CD4-positive, alpha-beta T cell treated with Interleukin-1 beta for 1 hour (primary cell): ENCODE data around the gene ATF7.
"Not testable (repeated sequence)": the region's sequence is repeated elsewhere in the genome, so short reads cannot be mapped to it uniquely, and the experiment has no call there.

Experiments used
- DNase-seq, 2 donors: peaks; one replicate each; pipeline ENCODE4 v3.0.0-alpha.2; 2020 to 2022

ATF7 gene

GRCh38 chr12:53594897-53595615, 31.1 kb downstream of the ATF7 start:
- no peak for DNase-seq

GRCh38 chr12:53593707-53594106, 32.5 kb downstream of the ATF7 start:
- no peak for DNase-seq

GRCh38 chr12:53593031-53593430, 33.2 kb downstream of the ATF7 start:
- DNase-seq, result no peak

- no peak for DNase-seq
These were observed 33.8 kb downstream of the ATF7 start for GRCh38 chr12:53592426-53592825.

- DNase-seq, result no peak
These were observed 34.6 kb downstream of the ATF7 start for GRCh38 chr12:53591301-53592206.

GRCh38 chr12:53590652-53591051, 35.5 kb downstream of the ATF7 start:
- no peak for DNase-seq

GRCh38 chr12:53589915-53590314, 36.3 kb downstream of the ATF7 start:
- no peak for DNase-seq

GRCh38 chr12:53589423-53589822, 36.8 kb downstream of the ATF7 start:
- no peak for DNase-seq

- DNase-seq, result no peak
These were observed 38.1 kb downstream of the ATF7 start for GRCh38 chr12:53588123-53588522.

- no peak for DNase-seq
These were observed 39.4 kb downstream of the ATF7 start for GRCh38 chr12:53586745-53587144.

GRCh38 chr12:53585448-53586125, 40.6 kb downstream of the ATF7 start:
- no peak for DNase-seq

- DNase-seq, result peak in 1 of 2 donors; percentile 14
These were observed 46.6 kb downstream of the ATF7 start for GRCh38 chr12:53579545-53579955.

GRCh38 chr12:53578783-53579182, 47.4 kb downstream of the ATF7 start:
- no peak for DNase-seq

- DNase-seq, result no peak
These were observed 48.2 kb downstream of the ATF7 start for GRCh38 chr12:53577941-53578352.

GRCh38 chr12:53575502-53576249, 50.5 kb downstream of the ATF7 start:
- peak; percentile 4 to 53 for DNase-seq

- DNase-seq, result no peak
These were observed 53.9 kb downstream of the ATF7 start for GRCh38 chr12:53572134-53572758.

- no peak for DNase-seq
These were observed 54.9 kb downstream of the ATF7 start for GRCh38 chr12:53571295-53571694.

GRCh38 chr12:53568809-53569557, 57.2 kb downstream of the ATF7 start:
- no peak for DNase-seq

GRCh38 chr12:53567961-53568808, 58.0 kb downstream of the ATF7 start:
- no peak for DNase-seq

GRCh38 chr12:53565376-53565775, 60.8 kb downstream of the ATF7 start:
- DNase-seq, result not testable (repeated sequence)
